HG03565 (cell line): Measurements from ENCODE around the gene HOXD8.

Source experiments
- ATAC-seq: cut with Tn5 transposase; IDR thresholded peaks from one replicate; pipeline ENCODE4 v1.9.1; 2021; ENCODE audit warnings: mild to moderate bottlenecking, moderate library complexity; ENCODE audit not compliant: unreplicated experiment

HOXD8 gene

GRCh38 chr2:176114930-176115625, 14.4 kb upstream of the HOXD8 start:
- no peak for ATAC-seq

GRCh38 chr2:176115883-176116813, 13.4 kb upstream of the HOXD8 start, which contains the start of gene HOXD10:
HOXD10 (plus strand) TSS chr2:176116778; CDS start chr2:176116834, 56 bp downstream.
- no peak for ATAC-seq

- no peak for ATAC-seq
Measured at GRCh38 chr2:176117162-176117822, 12.2 kb upstream of the HOXD8 start.

GRCh38 chr2:176117823-176118371, 11.6 kb upstream of the HOXD8 start:
- ATAC-seq = no peak

GRCh38 chr2:176118601-176119339, 10.7 kb upstream of the HOXD8 start:
- no peak for ATAC-seq

- no peak for ATAC-seq
Measured at GRCh38 chr2:176120364-176121189, 8.9 kb upstream of the HOXD8 start.

- no peak for ATAC-seq
Measured at GRCh38 chr2:176121190-176122051, 8.1 kb upstream of the HOXD8 start.

- no peak for ATAC-seq
Measured at GRCh38 chr2:176122052-176122682, 7.3 kb upstream of the HOXD8 start.

- no peak for ATAC-seq
Measured at GRCh38 chr2:176122683-176123410, 6.7 kb upstream of the HOXD8 start, which contains the start of gene HOXD9. HOXD9 (plus strand) TSS chr2:176122719; CDS start chr2:176122769, 50 bp downstream.

GRCh38 chr2:176123411-176124109, 5.9 kb upstream of the HOXD8 start:
- no peak for ATAC-seq

GRCh38 chr2:176124110-176124946, 5.2 kb upstream of the HOXD8 start:
- no peak for ATAC-seq

- ATAC-seq = no peak
Measured at GRCh38 chr2:176124947-176125771, 4.3 kb upstream of the HOXD8 start.

GRCh38 chr2:176125772-176126054, 3.8 kb upstream of the HOXD8 start:
- no peak for ATAC-seq

GRCh38 chr2:176126929-176127773, 2.4 kb upstream of the HOXD8 start:
- ATAC-seq = no peak

GRCh38 chr2:176127774-176128072, 1.8 kb upstream of the HOXD8 start:
- ATAC-seq = no peak
